Colon (tissue), 2 donors: ENCODE measurements around the gene MAPK9.

Source experiments
- FAIRE-seq: peaks from 2 replicates; lab custom pipeline; 2012; peaks lifted over from hg19 to GRCh38; lab: Jason Lieb, UNC
- donor health status: control.
- donor health status: control.

MAPK9 gene

GRCh38 chr5:180294913-180295555 is 3.2 kb upstream of the MAPK9 start:
- FAIRE-seq, result no peak

GRCh38 chr5:180294411-180294810 is 2.5 kb upstream of the MAPK9 start:
- FAIRE-seq, result no peak

- no peak for FAIRE-seq
Measured at GRCh38 chr5:180291234-180291940, 496 bp downstream of the MAPK9 start.

GRCh38 chr5:180290568-180291233 is 1.2 kb downstream of the MAPK9 start:
- FAIRE-seq, result no peak

- FAIRE-seq, result no peak
Measured at GRCh38 chr5:180289966-180290365, 1.9 kb downstream of the MAPK9 start.

- no peak for FAIRE-seq
Measured at GRCh38 chr5:180289433-180289832, 2.5 kb downstream of the MAPK9 start.

GRCh38 chr5:180287868-180288267 is 4.0 kb downstream of the MAPK9 start:
- FAIRE-seq, result no peak

GRCh38 chr5:180287404-180287803 is 4.5 kb downstream of the MAPK9 start:
- FAIRE-seq, result no peak

- FAIRE-seq, result no peak
Measured at GRCh38 chr5:180284149-180284548, 7.7 kb downstream of the MAPK9 start.

- no peak for FAIRE-seq
Measured at GRCh38 chr5:180283026-180283615, 8.8 kb downstream of the MAPK9 start.

GRCh38 chr5:180282281-180282680 is 9.6 kb downstream of the MAPK9 start:
- FAIRE-seq, result no peak

- FAIRE-seq, result no peak
Measured at GRCh38 chr5:180281706-180282105, 10.2 kb downstream of the MAPK9 start.

- no peak for FAIRE-seq
Measured at GRCh38 chr5:180274695-180275094, 17.2 kb downstream of the MAPK9 start.

- FAIRE-seq, result no peak
Measured at GRCh38 chr5:180271221-180271620, 20.7 kb downstream of the MAPK9 start.

- FAIRE-seq, result no peak
Measured at GRCh38 chr5:180259260-180259611, 32.6 kb downstream of the MAPK9 start.

GRCh38 chr5:180253036-180253824 is 38.7 kb downstream of the MAPK9 start:
- no peak for FAIRE-seq

- FAIRE-seq, result no peak
Measured at GRCh38 chr5:180251887-180252286, 40.0 kb downstream of the MAPK9 start.

GRCh38 chr5:180251141-180251540 is 40.7 kb downstream of the MAPK9 start:
- FAIRE-seq, result no peak

GRCh38 chr5:180250329-180250728 is 41.6 kb downstream of the MAPK9 start:
- no peak for FAIRE-seq

- no peak for FAIRE-seq
Measured at GRCh38 chr5:180241600-180241999, 50.3 kb downstream of the MAPK9 start.

- FAIRE-seq, result no peak
Measured at GRCh38 chr5:180238631-180239030, 53.3 kb downstream of the MAPK9 start.

- no peak for FAIRE-seq
Measured at GRCh38 chr5:180235846-180236245, 56.0 kb downstream of the MAPK9 start.
